GM23338 (cell line): ENCODE data around the gene SEC63. TPM values are rescaled to one million over a fixed set of nuclear protein-coding genes. Genes with fewer than 3 reads are reported as not detected.
A peak's percentile ranks its signal among the peaks of the same experiment; 100 is the strongest.

Experiments
- ATAC-seq: fragments of 200-7000 bp; cut with Tn5 transposase; 3 replicates; pipeline ENCODE4 v1.9.1; 2020
- DNase-seq: peaks from one replicate; pipeline ENCODE4 v3.0.0-alpha.2; 2015; ENCODE audit warnings: low spot score
- H2AFZ ChIP-seq: fragments of 200-600 bp; sonication (generic); 2 replicates; pipeline ENCODE4 v1.8.0; 2016; ENCODE audit warnings: antibody characterized with exemption, mild to moderate bottlenecking, moderate library complexity
- H3F3A ChIP-seq: fragments of 200-600 bp; sonication (generic); replicated peaks from 2 replicates; pipeline ENCODE4 v1.8.0; 2017; ENCODE audit warnings: antibody characterized with exemption, mixed run types, low read depth
- H3K27ac ChIP-seq: fragments of 200-600 bp; sonication (generic); 2 replicates; pipeline ENCODE4 v1.6.1; 2016; ENCODE audit warnings: low read depth
- H3K27me3 ChIP-seq: fragments of 200-600 bp; sonication (generic); 2 replicates; pipeline ENCODE4 v1.8.0; 2016; ENCODE audit warnings: mild to moderate bottlenecking, mixed run types, moderate library complexity; ENCODE audit not compliant: insufficient read depth
- H3K36me3 ChIP-seq: fragments of 200-600 bp; sonication (generic); 2 replicates; pipeline ENCODE4 v1.8.0; 2016; ENCODE audit warnings: mild to moderate bottlenecking; ENCODE audit not compliant: insufficient read depth
- H3K4me1 ChIP-seq: fragments of 200-600 bp; sonication (generic); 2 replicates; pipeline ENCODE4 v1.8.0; 2016; ENCODE audit warnings: mild to moderate bottlenecking, moderate library complexity; ENCODE audit not compliant: insufficient read depth
- H3K4me2 ChIP-seq: fragments of 200-600 bp; sonication (generic); 2 replicates; pipeline ENCODE4 v1.7.1; 2017; ENCODE audit warnings: mixed run types
- H3K4me3 ChIP-seq: fragments of 200-600 bp; sonication (generic); 2 replicates; pipeline ENCODE4 v1.6.1; 2016; ENCODE audit warnings: mixed run types
- H3K79me2 ChIP-seq: fragments of 200-600 bp; sonication (generic); replicated peaks from 2 replicates; pipeline ENCODE4 v1.8.0; 2017; ENCODE audit warnings: mild to moderate bottlenecking; ENCODE audit not compliant: insufficient read depth
- H3K9me2 ChIP-seq: fragments of 200-600 bp; sonication (generic); 2 replicates; pipeline ENCODE4 v1.8.0; 2017; ENCODE audit not compliant: insufficient read depth
- H4K20me1 ChIP-seq: fragments of 200-600 bp; sonication (generic); replicated peaks from 2 replicates; pipeline ENCODE4 v1.8.0; 2017; ENCODE audit warnings: mild to moderate bottlenecking; ENCODE audit not compliant: insufficient read depth
- H3K27ac Mint-ChIP-seq: 2 replicates; pipeline ENCODE4 v1.8.0; 2020; ENCODE audit warnings: inconsistent platforms, mild to moderate bottlenecking, moderate library complexity, mixed read lengths
- H3K27me3 Mint-ChIP-seq: 3 replicates; pipeline ENCODE4 v1.8.0; 2022; ENCODE audit warnings: low read depth, mild to moderate bottlenecking, moderate library complexity, mixed read lengths, inconsistent platforms; ENCODE audit not compliant: insufficient read depth, poor library complexity
- H3K36me3 Mint-ChIP-seq: 3 replicates; pipeline ENCODE4 v1.8.0; 2021; ENCODE audit warnings: low read depth, mild to moderate bottlenecking, inconsistent platforms, moderate library complexity, mixed read lengths
- H3K4me1 Mint-ChIP-seq: 3 replicates; pipeline ENCODE4 v1.8.0; 2020; ENCODE audit warnings: mild to moderate bottlenecking, inconsistent platforms, mixed read lengths
- H3K4me3 Mint-ChIP-seq: 3 replicates; pipeline ENCODE4 v1.8.0; 2021; ENCODE audit warnings: moderate library complexity, mild to moderate bottlenecking, inconsistent platforms, mixed read lengths
- H3K9me3 Mint-ChIP-seq: 3 replicates; pipeline ENCODE4 v1.8.0; 2020; ENCODE audit warnings: moderate library complexity, mild to moderate bottlenecking, inconsistent platforms, mixed read lengths
- CREB1 ChIP-seq: fragments of 250-450 bp; sonication (Bioruptor Pico); IDR thresholded peaks from 2 replicates; pipeline ENCODE4 v1.5.0; 2020; ENCODE audit warnings: low read depth, mild to moderate bottlenecking, moderate library complexity
- CTCF ChIP-seq, 2 experiments: fragments of 200-600 bp in 1 of 2; sonication (generic) in 1 of 2; conservative IDR thresholded peaks; 2 replicates each; pipeline versions ENCODE4 v1.5.1 to v1.6.1; 2016 to 2017; ENCODE audit warnings: antibody characterized with exemption in 2 of 2, low read depth in 2 of 2, mild to moderate bottlenecking in 2 of 2, moderate library complexity in 1 of 2
- EZH2 ChIP-seq: fragments of 200-600 bp; sonication (generic); IDR thresholded peaks from one replicate; pipeline ENCODE4 v1.8.0; 2017; ENCODE audit warnings: antibody characterized with exemption, mild to moderate bottlenecking, low read depth; ENCODE audit not compliant: unreplicated experiment
- EZH2phosphoT487 ChIP-seq: fragments of 200-600 bp; sonication (generic); IDR thresholded peaks from one replicate; pipeline ENCODE4 v1.8.1; 2018; ENCODE audit warnings: antibody characterized with exemption; ENCODE audit not compliant: unreplicated experiment
- JUNB ChIP-seq: IDR thresholded peaks from one replicate; pipeline ENCODE4 v1.6.1; 2016; ENCODE audit warnings: antibody characterized with exemption; ENCODE audit not compliant: unreplicated experiment
- NANOG ChIP-seq: IDR thresholded peaks from 2 replicates; pipeline ENCODE4 v1.6.1; 2016; ENCODE audit warnings: antibody characterized with exemption, borderline replicate concordance
- POLR2AphosphoS5 ChIP-seq: IDR thresholded peaks from 2 replicates; pipeline ENCODE4 v1.6.1; 2016; ENCODE audit warnings: antibody characterized with exemption, low read depth
- STAT1 ChIP-seq: IDR thresholded peaks from one replicate; pipeline ENCODE4 v1.6.1; 2016; ENCODE audit warnings: antibody characterized with exemption; ENCODE audit not compliant: unreplicated experiment
- ZNF114 ChIP-seq: fragments of 250-450 bp; sonication (Bioruptor Pico); IDR thresholded peaks from 2 replicates; pipeline ENCODE4 v1.5.0; 2020; ENCODE audit warnings: mild to moderate bottlenecking, moderate library complexity
- ZNF331 ChIP-seq: fragments of 250-450 bp; sonication (Bioruptor Pico); IDR thresholded peaks from 2 replicates; pipeline ENCODE4 v1.5.0; 2020; ENCODE audit warnings: low read depth, mild to moderate bottlenecking, moderate library complexity
- polyA plus RNA-seq: library from polyadenylated mRNA; unstranded; fragments of >200 nt; fragmentation: Nextera tagmentation; extraction: Ambion mirVana; gene quantifications from 2 replicates; pipeline ENCODE4 v1.2.1, GENCODE V29; 2016
- total RNA-seq: library from RNA; depleted of rRNA; stranded (reverse); fragments of >200 nt; shearing (Covaris generic); gene quantifications from 2 replicates; pipeline ENCODE4 v1.2.3, GENCODE V29; 2014
- TF ChIP-seq, protein P1 (sequence below): IDR thresholded peaks from 2 replicates; pipeline ENCODE4 v1.6.1; 2016; ENCODE audit warnings: antibody characterized with exemption
- TF ChIP-seq, protein P2 (sequence below): fragments of 250-450 bp; sonication (Bioruptor Pico); IDR thresholded peaks from 2 replicates; pipeline ENCODE4 v1.5.0; 2020; ENCODE audit warnings: mild to moderate bottlenecking, moderate library complexity
- TF ChIP-seq, protein P3 (sequence below): IDR thresholded peaks from one replicate; pipeline ENCODE4 v1.6.1; 2018; ENCODE audit warnings: antibody characterized with exemption; ENCODE audit not compliant: unreplicated experiment

Gene SEC63
- total and polyA plus RNA-seq, 2 experiments from 2014 or later, result 48.2 to 124 TPM

- no peaks in the 10 kb centered on the region for H3K79me2 ChIP-seq
- no peak for ATAC-seq
- Mint-ChIP-seq H3K27me3 (peaks cover 3% of the 10 kb centered on the region), H3K36me3 (no peaks in the 10 kb centered on the region), H3K27ac (no peak overlapping the region), H3K4me3 (no peak overlapping the region), H3K9me3 (no peaks in the 10 kb centered on the region), H3K4me1 (peaks cover 9% of the 10 kb centered on the region)
- no peaks in the 10 kb centered on the region for H4K20me1 ChIP-seq
- H2AFZ ChIP-seq, result peak overlapping the region; percentile 84; the same call in 1 of the 2 replicates
- H3K4me3 ChIP-seq, result no peak overlapping the region
- H3K27me3 ChIP-seq, result no peaks in the 10 kb centered on the region
- no peak for DNase-seq
- H3K9me2 ChIP-seq, result no peaks in the 10 kb centered on the region; the same call in 1 of the 2 replicates
- no peak overlapping the region for H3K27ac ChIP-seq
- no peaks in the 10 kb centered on the region; the same call in 1 of the 2 replicates for H3K4me1 ChIP-seq
- no peaks in the 10 kb centered on the region for H3F3A ChIP-seq
- H3K4me2 ChIP-seq, result no peak overlapping the region
- TF ChIP-seq JUNB (no peak), EZH2phosphoT487 (no peak), EZH2 (no peak), ZNF331 (no peak), POLR2AphosphoS5 (no peak), NANOG (no peak), STAT1 (no peak), CTCF (conservative IDR thresholded peaks at IDR 0.05; ENCODE audit: low read depth in 2 of 2) (no peak), CREB1 (no peak), ZNF114 (CRISPR knock-in tag) (no peak)
- TF ChIP-seq, protein P1, sequence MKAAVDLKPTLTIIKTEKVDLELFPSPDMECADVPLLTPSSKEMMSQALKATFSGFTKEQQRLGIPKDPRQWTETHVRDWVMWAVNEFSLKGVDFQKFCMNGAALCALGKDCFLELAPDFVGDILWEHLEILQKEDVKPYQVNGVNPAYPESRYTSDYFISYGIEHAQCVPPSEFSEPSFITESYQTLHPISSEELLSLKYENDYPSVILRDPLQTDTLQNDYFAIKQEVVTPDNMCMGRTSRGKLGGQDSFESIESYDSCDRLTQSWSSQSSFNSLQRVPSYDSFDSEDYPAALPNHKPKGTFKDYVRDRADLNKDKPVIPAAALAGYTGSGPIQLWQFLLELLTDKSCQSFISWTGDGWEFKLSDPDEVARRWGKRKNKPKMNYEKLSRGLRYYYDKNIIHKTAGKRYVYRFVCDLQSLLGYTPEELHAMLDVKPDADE, result no peak
- TF ChIP-seq, protein P2, sequence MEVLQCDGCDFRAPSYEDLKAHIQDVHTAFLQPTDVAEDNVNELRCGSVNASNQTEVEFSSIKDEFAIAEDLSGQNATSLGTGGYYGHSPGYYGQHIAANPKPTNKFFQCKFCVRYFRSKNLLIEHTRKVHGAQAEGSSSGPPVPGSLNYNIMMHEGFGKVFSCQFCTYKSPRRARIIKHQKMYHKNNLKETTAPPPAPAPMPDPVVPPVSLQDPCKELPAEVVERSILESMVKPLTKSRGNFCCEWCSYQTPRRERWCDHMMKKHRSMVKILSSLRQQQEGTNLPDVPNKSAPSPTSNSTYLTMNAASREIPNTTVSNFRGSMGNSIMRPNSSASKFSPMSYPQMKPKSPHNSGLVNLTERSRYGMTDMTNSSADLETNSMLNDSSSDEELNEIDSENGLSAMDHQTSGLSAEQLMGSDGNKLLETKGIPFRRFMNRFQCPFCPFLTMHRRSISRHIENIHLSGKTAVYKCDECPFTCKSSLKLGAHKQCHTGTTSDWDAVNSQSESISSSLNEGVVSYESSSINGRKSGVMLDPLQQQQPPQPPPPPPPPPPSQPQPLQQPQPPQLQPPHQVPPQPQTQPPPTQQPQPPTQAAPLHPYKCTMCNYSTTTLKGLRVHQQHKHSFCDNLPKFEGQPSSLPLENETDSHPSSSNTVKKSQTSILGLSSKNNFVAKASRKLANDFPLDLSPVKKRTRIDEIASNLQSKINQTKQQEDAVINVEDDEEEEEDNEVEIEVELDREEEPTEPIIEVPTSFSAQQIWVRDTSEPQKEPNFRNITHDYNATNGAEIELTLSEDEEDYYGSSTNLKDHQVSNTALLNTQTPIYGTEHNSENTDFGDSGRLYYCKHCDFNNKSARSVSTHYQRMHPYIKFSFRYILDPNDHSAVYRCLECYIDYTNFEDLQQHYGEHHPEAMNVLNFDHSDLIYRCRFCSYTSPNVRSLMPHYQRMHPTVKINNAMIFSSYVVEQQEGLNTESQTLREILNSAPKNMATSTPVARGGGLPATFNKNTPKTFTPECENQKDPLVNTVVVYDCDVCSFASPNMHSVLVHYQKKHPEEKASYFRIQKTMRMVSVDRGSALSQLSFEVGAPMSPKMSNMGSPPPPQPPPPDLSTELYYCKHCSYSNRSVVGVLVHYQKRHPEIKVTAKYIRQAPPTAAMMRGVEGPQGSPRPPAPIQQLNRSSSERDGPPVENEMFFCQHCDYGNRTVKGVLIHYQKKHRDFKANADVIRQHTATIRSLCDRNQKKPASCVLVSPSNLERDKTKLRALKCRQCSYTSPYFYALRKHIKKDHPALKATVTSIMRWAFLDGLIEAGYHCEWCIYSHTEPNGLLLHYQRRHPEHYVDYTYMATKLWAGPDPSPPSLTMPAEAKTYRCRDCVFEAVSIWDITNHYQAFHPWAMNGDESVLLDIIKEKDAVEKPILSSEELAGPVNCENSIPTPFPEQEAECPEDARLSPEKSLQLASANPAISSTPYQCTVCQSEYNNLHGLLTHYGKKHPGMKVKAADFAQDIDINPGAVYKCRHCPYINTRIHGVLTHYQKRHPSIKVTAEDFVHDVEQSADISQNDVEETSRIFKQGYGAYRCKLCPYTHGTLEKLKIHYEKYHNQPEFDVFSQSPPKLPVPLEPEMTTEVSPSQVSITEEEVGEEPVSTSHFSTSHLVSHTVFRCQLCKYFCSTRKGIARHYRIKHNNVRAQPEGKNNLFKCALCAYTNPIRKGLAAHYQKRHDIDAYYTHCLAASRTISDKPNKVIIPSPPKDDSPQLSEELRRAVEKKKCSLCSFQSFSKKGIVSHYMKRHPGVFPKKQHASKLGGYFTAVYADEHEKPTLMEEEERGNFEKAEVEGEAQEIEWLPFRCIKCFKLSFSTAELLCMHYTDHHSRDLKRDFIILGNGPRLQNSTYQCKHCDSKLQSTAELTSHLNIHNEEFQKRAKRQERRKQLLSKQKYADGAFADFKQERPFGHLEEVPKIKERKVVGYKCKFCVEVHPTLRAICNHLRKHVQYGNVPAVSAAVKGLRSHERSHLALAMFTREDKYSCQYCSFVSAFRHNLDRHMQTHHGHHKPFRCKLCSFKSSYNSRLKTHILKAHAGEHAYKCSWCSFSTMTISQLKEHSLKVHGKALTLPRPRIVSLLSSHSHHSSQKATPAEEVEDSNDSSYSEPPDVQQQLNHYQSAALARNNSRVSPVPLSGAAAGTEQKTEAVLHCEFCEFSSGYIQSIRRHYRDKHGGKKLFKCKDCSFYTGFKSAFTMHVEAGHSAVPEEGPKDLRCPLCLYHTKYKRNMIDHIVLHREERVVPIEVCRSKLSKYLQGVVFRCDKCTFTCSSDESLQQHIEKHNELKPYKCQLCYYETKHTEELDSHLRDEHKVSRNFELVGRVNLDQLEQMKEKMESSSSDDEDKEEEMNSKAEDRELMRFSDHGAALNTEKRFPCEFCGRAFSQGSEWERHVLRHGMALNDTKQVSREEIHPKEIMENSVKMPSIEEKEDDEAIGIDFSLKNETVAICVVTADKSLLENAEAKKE (CRISPR knock-in tag), result no peak
- TF ChIP-seq, protein P3, sequence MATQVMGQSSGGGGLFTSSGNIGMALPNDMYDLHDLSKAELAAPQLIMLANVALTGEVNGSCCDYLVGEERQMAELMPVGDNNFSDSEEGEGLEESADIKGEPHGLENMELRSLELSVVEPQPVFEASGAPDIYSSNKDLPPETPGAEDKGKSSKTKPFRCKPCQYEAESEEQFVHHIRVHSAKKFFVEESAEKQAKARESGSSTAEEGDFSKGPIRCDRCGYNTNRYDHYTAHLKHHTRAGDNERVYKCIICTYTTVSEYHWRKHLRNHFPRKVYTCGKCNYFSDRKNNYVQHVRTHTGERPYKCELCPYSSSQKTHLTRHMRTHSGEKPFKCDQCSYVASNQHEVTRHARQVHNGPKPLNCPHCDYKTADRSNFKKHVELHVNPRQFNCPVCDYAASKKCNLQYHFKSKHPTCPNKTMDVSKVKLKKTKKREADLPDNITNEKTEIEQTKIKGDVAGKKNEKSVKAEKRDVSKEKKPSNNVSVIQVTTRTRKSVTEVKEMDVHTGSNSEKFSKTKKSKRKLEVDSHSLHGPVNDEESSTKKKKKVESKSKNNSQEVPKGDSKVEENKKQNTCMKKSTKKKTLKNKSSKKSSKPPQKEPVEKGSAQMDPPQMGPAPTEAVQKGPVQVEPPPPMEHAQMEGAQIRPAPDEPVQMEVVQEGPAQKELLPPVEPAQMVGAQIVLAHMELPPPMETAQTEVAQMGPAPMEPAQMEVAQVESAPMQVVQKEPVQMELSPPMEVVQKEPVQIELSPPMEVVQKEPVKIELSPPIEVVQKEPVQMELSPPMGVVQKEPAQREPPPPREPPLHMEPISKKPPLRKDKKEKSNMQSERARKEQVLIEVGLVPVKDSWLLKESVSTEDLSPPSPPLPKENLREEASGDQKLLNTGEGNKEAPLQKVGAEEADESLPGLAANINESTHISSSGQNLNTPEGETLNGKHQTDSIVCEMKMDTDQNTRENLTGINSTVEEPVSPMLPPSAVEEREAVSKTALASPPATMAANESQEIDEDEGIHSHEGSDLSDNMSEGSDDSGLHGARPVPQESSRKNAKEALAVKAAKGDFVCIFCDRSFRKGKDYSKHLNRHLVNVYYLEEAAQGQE, result no peak
- H3K36me3 ChIP-seq, result no peaks in the 10 kb centered on the region
Measured at GRCh38 chr6:107832151-107833056, 125.6 kb downstream of the SEC63 start.
